CD4-positive, alpha-beta T cell (primary cell): Measurements from ENCODE around the gene ZNF415. TPM values are rescaled to one million over a fixed set of nuclear protein-coding genes. Genes with fewer than 3 reads are reported as not detected.

Source experiments
- ATAC-seq: fragments of 200-7000 bp; cut with Tn5 transposase; one replicate; pipeline ENCODE4 v1.10.0; 2022; ENCODE audit warnings: mild to moderate bottlenecking; ENCODE audit not compliant: poor library complexity
- CTCF ChIA-PET: fragments of 350-600 bp; sonication (Branson Sonifier 250); formaldehyde crosslinking; loops from one replicate; lab custom pipeline; 2021; ENCODE audit warnings: antibody characterized with exemption, inconsistent platforms; lab: Charles Lee
- POLR2A ChIA-PET: fragments of 350-600 bp; sonication (Branson Sonifier 250); formaldehyde crosslinking; loops from one replicate; lab custom pipeline; 2021; ENCODE audit warnings: antibody characterized with exemption, inconsistent platforms; lab: Charles Lee
- DNase-seq, 14 experiments: peaks; one replicate each; pipeline ENCODE4 v3.0.0-alpha.2; 2013 to 2020; ENCODE audit warnings: mixed read lengths in 2 of 14
- H3K27ac ChIP-seq, 2 donors: one replicate each; pipeline versions ENCODE4 v1.5.1 to v1.7.0; 2013; ENCODE audit warnings: low read length in 2 of 2, low read depth in 1 of 2, mild to moderate bottlenecking in 1 of 2
- H3K27me3 ChIP-seq, 2 experiments: 1 replicate in 1 of 2; 2 replicates in 1 of 2; pipeline versions ENCODE4 v1.6.1 to v1.7.0; 2013; ENCODE audit warnings: low read length in 2 of 2, control low read depth in 1 of 2, mild to moderate bottlenecking in 1 of 2, moderate library complexity in 1 of 2; ENCODE audit not compliant: insufficient read depth in 2 of 2, control insufficient read depth in 1 of 2
- H3K36me3 ChIP-seq: one replicate; pipeline ENCODE4 v1.6.1; 2013; ENCODE audit warnings: low read length, control low read depth; ENCODE audit not compliant: insufficient read depth
- H3K4me1 ChIP-seq: one replicate; pipeline ENCODE4 v1.6.1; 2013; ENCODE audit warnings: low read length, control low read depth; ENCODE audit not compliant: insufficient read depth
- H3K4me3 ChIP-seq: one replicate; pipeline ENCODE4 v1.5.1; 2013; ENCODE audit warnings: mild to moderate bottlenecking, low read length, moderate library complexity
- H3K9me3 ChIP-seq, 2 experiments: 1 replicate in 1 of 2; 2 replicates in 1 of 2; pipeline versions ENCODE4 v1.6.1 to v1.7.0; 2013; ENCODE audit warnings: low read length in 2 of 2, mild to moderate bottlenecking in 2 of 2, control low read depth in 1 of 2, moderate library complexity in 1 of 2; ENCODE audit not compliant: control insufficient read depth in 1 of 2, insufficient read depth in 1 of 2
- H3K27ac Mint-ChIP-seq: one replicate; pipeline ENCODE4 v1.8.0; 2020; ENCODE audit warnings: mixed read lengths
- H3K27me3 Mint-ChIP-seq: one replicate; pipeline ENCODE4 v1.8.0; 2021; ENCODE audit warnings: mixed read lengths
- H3K36me3 Mint-ChIP-seq: one replicate; pipeline ENCODE4 v1.8.0; 2021; ENCODE audit warnings: low read depth, mixed read lengths
- H3K4me1 Mint-ChIP-seq: one replicate; pipeline ENCODE4 v1.8.0; 2021; ENCODE audit warnings: low read depth, mixed read lengths
- H3K4me3 Mint-ChIP-seq: one replicate; pipeline ENCODE4 v1.8.0; 2020; ENCODE audit warnings: mild to moderate bottlenecking, mixed read lengths
- H3K9me3 Mint-ChIP-seq: one replicate; pipeline ENCODE4 v1.8.0; 2020; ENCODE audit warnings: mixed read lengths
- intact Hi-C, 2 experiments: fragments of 100-400 bp; cut with DNase I in 1 of 2; cut with micrococcal nuclease in 1 of 2; formaldehyde crosslinking; loops; one replicate each; pipeline versions ENCODE4 v1.15.1 to v1.9.0; 2023 to 2025; cut with DNase I, micrococcal nuclease
- total RNA-seq, 174 experiments: library from RNA in 2 of 174; stranded (reverse) in 2 of 174; gene quantifications; one replicate each; pipeline ENCODE4 v1.2.3 and lab custom pipeline; 2021 to 2026
- TF ChIP-seq, protein P1 (sequence below): fragments of 200-600 bp; IDR thresholded peaks from one replicate; pipeline ENCODE4 v1.8.0; 2022; ENCODE audit warnings: antibody characterized with exemption, mild to moderate bottlenecking

ZNF415 gene
- total RNA-seq, 2 experiments from 2014 or later, result 1.2 to 1.7 TPM

DNA sequence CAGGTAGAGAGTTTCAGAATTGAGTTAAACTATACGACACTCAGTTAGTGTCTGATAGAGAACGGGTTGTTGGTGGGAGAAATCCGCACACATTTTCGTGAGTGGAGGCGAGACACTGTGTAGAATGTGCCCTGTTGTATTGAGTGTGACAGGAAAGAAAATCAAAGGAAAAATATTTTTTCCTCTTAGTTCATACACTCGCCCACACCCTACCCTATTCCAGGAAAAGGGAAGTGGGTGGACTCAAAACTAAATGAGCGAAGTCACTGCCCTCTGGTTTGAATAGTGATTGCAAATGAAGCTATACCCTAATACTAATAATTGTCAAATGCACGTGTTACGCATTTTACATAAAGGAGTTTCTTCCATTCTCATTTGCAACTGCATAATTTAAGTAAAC, 24.1 kb upstream of the ZNF415 start:
- POLR2A ChIA-PET, result no interaction called here
- Histone ChIP-seq H3K4me1 (peaks cover 19% of the 10 kb centered on the region), H3K36me3 (peaks cover 5% of the 10 kb centered on the region), H3K9me3 (peaks cover 37 to 73% of the 10 kb centered on the region in 2 experiments), H3K27ac (no peak overlapping the region), H3K4me3 (no peak overlapping the region), H3K27me3 (peaks cover 0 to 3% of the 10 kb centered on the region in 2 experiments)
- ATAC-seq, result no peak
- CTCF ChIA-PET, result interaction anchor here (1.8 kb wide), 1 partner anchor 39 kb away, joined by 4 read pairs; no protein-coding TSS in a partner anchor
- Mint-ChIP-seq H3K27me3 (no peaks in the 10 kb centered on the region), H3K9me3 (peaks cover 23% of the 10 kb centered on the region), H3K4me3 (peak overlapping the region; percentile 92), H3K36me3 (peaks cover 81% of the 10 kb centered on the region), H3K27ac (peak overlapping the region; percentile 82), H3K4me1 (peaks cover 26% of the 10 kb centered on the region)
- TF ChIP-seq, protein P1, sequence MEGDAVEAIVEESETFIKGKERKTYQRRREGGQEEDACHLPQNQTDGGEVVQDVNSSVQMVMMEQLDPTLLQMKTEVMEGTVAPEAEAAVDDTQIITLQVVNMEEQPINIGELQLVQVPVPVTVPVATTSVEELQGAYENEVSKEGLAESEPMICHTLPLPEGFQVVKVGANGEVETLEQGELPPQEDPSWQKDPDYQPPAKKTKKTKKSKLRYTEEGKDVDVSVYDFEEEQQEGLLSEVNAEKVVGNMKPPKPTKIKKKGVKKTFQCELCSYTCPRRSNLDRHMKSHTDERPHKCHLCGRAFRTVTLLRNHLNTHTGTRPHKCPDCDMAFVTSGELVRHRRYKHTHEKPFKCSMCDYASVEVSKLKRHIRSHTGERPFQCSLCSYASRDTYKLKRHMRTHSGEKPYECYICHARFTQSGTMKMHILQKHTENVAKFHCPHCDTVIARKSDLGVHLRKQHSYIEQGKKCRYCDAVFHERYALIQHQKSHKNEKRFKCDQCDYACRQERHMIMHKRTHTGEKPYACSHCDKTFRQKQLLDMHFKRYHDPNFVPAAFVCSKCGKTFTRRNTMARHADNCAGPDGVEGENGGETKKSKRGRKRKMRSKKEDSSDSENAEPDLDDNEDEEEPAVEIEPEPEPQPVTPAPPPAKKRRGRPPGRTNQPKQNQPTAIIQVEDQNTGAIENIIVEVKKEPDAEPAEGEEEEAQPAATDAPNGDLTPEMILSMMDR, result no peak
- intact Hi-C loops, result loop anchor here in 1 of 2 experiments (2.0 kb wide), 1 partner anchor 52 kb away; no protein-coding TSS in a partner anchor
- DNase-seq, result no peak

DNA sequence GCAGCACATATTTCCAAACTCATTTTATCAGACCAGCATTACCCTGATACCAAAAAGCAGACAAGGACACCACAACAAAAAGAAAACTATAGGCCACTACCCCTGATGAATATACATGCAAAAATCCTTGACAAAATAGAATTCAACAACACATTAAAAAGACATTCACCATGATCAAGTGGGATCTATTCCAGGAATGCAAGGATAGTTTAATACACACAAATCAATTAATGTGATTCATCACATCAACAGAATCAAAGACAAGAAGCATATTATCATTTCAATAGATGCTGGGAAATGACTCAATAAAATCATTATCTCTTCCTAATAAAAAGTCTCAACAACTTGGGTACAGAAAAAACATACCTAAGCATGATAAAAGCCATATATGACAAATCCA, 14.9 kb upstream of the ZNF415 start:
- Histone ChIP-seq H3K4me1 (no peaks in the 10 kb centered on the region), H3K9me3 (peaks cover 51 to 73% of the 10 kb centered on the region in 2 experiments), H3K4me3 (no peak overlapping the region), H3K27me3 (no peaks in the 10 kb centered on the region), H3K36me3 (peaks cover 41% of the 10 kb centered on the region), H3K27ac (no peak overlapping the region)
- no peak overlapping the region for H3K4me3 Mint-ChIP-seq
- no peaks in the 10 kb centered on the region for H3K27me3 Mint-ChIP-seq
- no peak overlapping the region for H3K27ac Mint-ChIP-seq
- intact Hi-C loops, result loop anchor here in 1 of 2 experiments (10.0 kb wide), 1 partner anchor 73 kb away; no protein-coding TSS in a partner anchor
- POLR2A ChIA-PET, result no interaction called here
- H3K9me3 Mint-ChIP-seq, result peaks cover 22% of the 10 kb centered on the region
- TF ChIP-seq, protein P1, result no peak
- ATAC-seq (no peak), DNase-seq (no peak)
- H3K4me1 Mint-ChIP-seq, result no peaks in the 10 kb centered on the region
- H3K36me3 Mint-ChIP-seq, result peaks cover 93% of the 10 kb centered on the region
- CTCF ChIA-PET, result no interaction called here

DNA sequence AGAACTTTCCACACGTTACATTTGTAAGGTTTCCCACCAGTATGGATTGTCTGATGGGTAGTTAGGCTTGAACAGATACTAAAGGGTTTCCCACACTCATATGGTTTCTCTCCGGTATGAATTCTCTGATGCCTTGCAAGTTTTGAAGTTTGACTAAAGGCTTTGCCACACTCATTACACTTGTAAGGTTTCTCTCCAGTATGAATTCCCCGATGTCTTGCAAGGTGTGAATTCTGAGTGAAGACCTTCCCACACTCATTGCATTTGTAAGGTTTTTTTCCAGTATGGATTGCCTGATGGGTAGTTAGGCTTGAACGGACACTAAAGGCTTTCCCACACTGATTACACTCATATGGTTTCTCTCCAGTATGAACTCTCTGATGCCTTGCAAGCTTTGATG, 7.6 kb upstream of the ZNF415 start:
- Mint-ChIP-seq H3K9me3 (peaks cover 20% of the 10 kb centered on the region), H3K27ac (no peak overlapping the region), H3K4me3 (no peak overlapping the region), H3K36me3 (peaks cover 71% of the 10 kb centered on the region), H3K4me1 (no peaks in the 10 kb centered on the region), H3K27me3 (no peaks in the 10 kb centered on the region)
- Histone ChIP-seq H3K27ac (no peak overlapping the region), H3K4me3 (no peak overlapping the region), H3K4me1 (no peaks in the 10 kb centered on the region), H3K9me3 (peaks cover 34 to 90% of the 10 kb centered on the region in 2 experiments), H3K27me3 (no peaks in the 10 kb centered on the region), H3K36me3 (peaks cover 25% of the 10 kb centered on the region)
- CTCF ChIA-PET, result no interaction called here
- POLR2A ChIA-PET, result no interaction called here
- TF ChIP-seq, protein P1, result no peak
- DNase-seq (no peak), ATAC-seq (no peak)
- intact Hi-C loops, result loop anchor here in 1 of 2 experiments (10.0 kb wide), 1 partner anchor 66 kb away; no protein-coding TSS in a partner anchor
